CD14-positive monocyte (primary cell): ENCODE data around the gene GGA3. TPM values are rescaled to one million over a fixed set of nuclear protein-coding genes. Genes with fewer than 3 reads are reported as not detected.
A peak's percentile ranks its signal among the peaks of the same experiment; 100 is the strongest.

Source experiments
- DNase-seq, 3 donors: peaks; one replicate each; pipeline ENCODE4 v3.0.0-alpha.2; 2011 to 2022
- H2AFZ ChIP-seq: 2 replicates; pipeline ENCODE4 v1.6.0; 2012; ENCODE audit warnings: mild to moderate bottlenecking, low read depth, low read length, inconsistent platforms; ENCODE audit not compliant: insufficient read depth, poor library complexity, severe bottlenecking
- H3K27ac ChIP-seq, 2 donors: 1 replicate in 1 of 2; 2 replicates in 1 of 2; pipeline ENCODE4 v1.5.1; 2012 to 2013; ENCODE audit warnings: low read length in 2 of 2, control low read depth in 1 of 2, inconsistent platforms in 1 of 2, low read depth in 1 of 2, mild to moderate bottlenecking in 1 of 2
- H3K27me3 ChIP-seq, 2 donors: one replicate each; pipeline versions ENCODE4 v1.6.0 to v1.6.1; 2011 to 2013; ENCODE audit warnings: low read length in 2 of 2; ENCODE audit not compliant: control insufficient read depth in 2 of 2, insufficient read depth in 2 of 2
- H3K36me3 ChIP-seq, 2 donors: replicated peaks in 1 of 2; 1 replicate in 1 of 2; 2 replicates in 1 of 2; pipeline versions ENCODE4 v1.5.1 to v1.6.1; 2012 to 2013; ENCODE audit warnings: low read length in 2 of 2, control low read depth in 1 of 2, inconsistent platforms in 1 of 2, mild to moderate bottlenecking in 1 of 2; ENCODE audit not compliant: insufficient read depth in 2 of 2, control insufficient read depth in 1 of 2
- H3K4me1 ChIP-seq, 2 donors: 1 replicate in 1 of 2; 2 replicates in 1 of 2; pipeline versions ENCODE4 v1.5.1 to v1.6.1; 2012 to 2013; ENCODE audit warnings: low read length in 2 of 2, control low read depth in 1 of 2, inconsistent platforms in 1 of 2, mild to moderate bottlenecking in 1 of 2, moderate library complexity in 1 of 2; ENCODE audit not compliant: insufficient read depth in 2 of 2, control insufficient read depth in 1 of 2
- H3K4me2 ChIP-seq: replicated peaks from 2 replicates; pipeline ENCODE3; 2012; ENCODE audit warnings: low read length, moderate library complexity, mild to moderate bottlenecking; ENCODE audit not compliant: poor library complexity, severe bottlenecking; ENCODE audit errors: extremely low read depth
- H3K4me3 ChIP-seq, 3 experiments: fragments of 200-600 bp in 1 of 3; sonication (generic) in 1 of 3; replicated peaks in 1 of 3; 1 replicate in 2 of 3; 2 replicates in 1 of 3; pipeline ENCODE4 v1.5.1; 2011 to 2013; ENCODE audit warnings: low read length in 3 of 3, mild to moderate bottlenecking in 3 of 3, control low read depth in 2 of 3, low read depth in 2 of 3, inconsistent platforms in 1 of 3, moderate library complexity in 1 of 3
- H3K79me2 ChIP-seq: 2 replicates; pipeline ENCODE4 v1.6.0; 2012; ENCODE audit warnings: mild to moderate bottlenecking, control low read depth, inconsistent platforms, low read length, moderate library complexity; ENCODE audit not compliant: insufficient read depth
- H3K9ac ChIP-seq: 2 replicates; pipeline ENCODE4 v1.6.0; 2017; ENCODE audit warnings: low read length, mild to moderate bottlenecking; ENCODE audit not compliant: insufficient read depth, poor library complexity, severe bottlenecking
- H3K9me3 ChIP-seq, 2 donors: replicated peaks in 1 of 2; 1 replicate in 1 of 2; 2 replicates in 1 of 2; pipeline versions ENCODE4 v1.5.1 to v1.6.1; 2012 to 2013; ENCODE audit warnings: low read length in 2 of 2, control low read depth in 1 of 2; ENCODE audit not compliant: control insufficient read depth in 1 of 2, insufficient read depth in 1 of 2
- H4K20me1 ChIP-seq: 2 replicates; pipeline ENCODE4 v1.6.0; 2012; ENCODE audit warnings: mild to moderate bottlenecking, low read length, control low read depth, moderate library complexity; ENCODE audit not compliant: insufficient read depth
- H3K27ac Mint-ChIP-seq, 7 donors: one replicate each; pipeline ENCODE4 v1.8.0; 2020; ENCODE audit warnings: mild to moderate bottlenecking in 7 of 7, mixed read lengths in 7 of 7, moderate library complexity in 6 of 7, inconsistent platforms in 2 of 7
- H3K27me3 Mint-ChIP-seq, 3 donors: one replicate each; pipeline ENCODE4 v1.8.0; 2021 to 2022; ENCODE audit warnings: low read depth in 3 of 3, mild to moderate bottlenecking in 3 of 3, mixed read lengths in 3 of 3, moderate library complexity in 3 of 3, inconsistent platforms in 1 of 3
- H3K36me3 Mint-ChIP-seq, 2 donors: one replicate each; pipeline ENCODE4 v1.8.0; 2020; ENCODE audit warnings: mixed read lengths in 2 of 2, inconsistent platforms in 1 of 2, mild to moderate bottlenecking in 1 of 2
- H3K4me1 Mint-ChIP-seq: one replicate; pipeline ENCODE4 v1.8.0; 2020; ENCODE audit warnings: mild to moderate bottlenecking, mixed read lengths
- H3K4me3 Mint-ChIP-seq, 2 donors: one replicate each; pipeline ENCODE4 v1.8.0; 2020; ENCODE audit warnings: mild to moderate bottlenecking in 2 of 2, mixed read lengths in 2 of 2, moderate library complexity in 1 of 2
- H3K9me3 Mint-ChIP-seq, 7 donors: one replicate each; pipeline ENCODE4 v1.8.0; 2020 to 2022; ENCODE audit warnings: mixed read lengths in 7 of 7, mild to moderate bottlenecking in 6 of 7, moderate library complexity in 6 of 7, inconsistent platforms in 2 of 7
- CTCF ChIP-seq: fragments of 200-600 bp; IDR thresholded peaks from one replicate; pipeline ENCODE4 v1.8.0; 2022; ENCODE audit warnings: antibody characterized with exemption, mild to moderate bottlenecking
- WGBS: methylation state at CpG from one replicate; pipeline ENCODE4 v1.1.5; 2013; ENCODE audit warnings: missing lambda C conversion rate; ENCODE audit not compliant: insufficient coverage; 5-methylcytosine and 5-hydroxymethylcytosine counted together
- intact Hi-C, 2 donors: fragments of 100-400 bp; cut with micrococcal nuclease; formaldehyde crosslinking; loops; one replicate each; pipeline versions ENCODE4 v1.15.0 to v1.15.1; 2023
- polyA plus RNA-seq, 3 donors: library from polyadenylated mRNA; depleted of rRNA in 1 of 3; unstranded in 2 of 3; stranded (reverse) in 1 of 3; fragments of 300-500 nt in 2 of 3; fragments of >200 nt in 1 of 3; fragmentation: Illumina TruSeq in 2 of 3; gene quantifications; 1 replicate in 2 of 3; 2 replicates in 1 of 3; pipeline ENCODE4 v1.2.3, GENCODE V29; 2012 to 2021

Gene GGA3
- polyA plus RNA-seq, 3 donors = 4.3 to 162 (median 15.7) TPM

- H3K79me2 ChIP-seq = peaks cover 52% of the 10 kb centered on the region
- H3K36me3 Mint-ChIP-seq = peaks cover 24 to 26% of the 10 kb centered on the region in 2 donors
- peak overlapping the region; percentile 86 for H3K9ac ChIP-seq
- intact Hi-C loops = loop anchor here in 1 of 2 donors (2.0 to 10.0 kb wide), 3 partner anchors 55 to 151 kb away; partner anchors contain the start of genes GGA3 and MRPS7
- H3K4me3 ChIP-seq = peak overlapping the region; percentile 59 to 93 (median 77)
- peaks cover 22 to 23% of the 10 kb centered on the region in 2 donors for H3K36me3 ChIP-seq
- H3K9me3 ChIP-seq = no peaks in the 10 kb centered on the region
- H3K4me3 Mint-ChIP-seq = peak overlapping the region; percentile 91 to 96
- no peaks in the 10 kb centered on the region for H4K20me1 ChIP-seq
- H3K27me3 ChIP-seq = no peaks in the 10 kb centered on the region
- H3K4me1 ChIP-seq = peaks cover 19 to 25% of the 10 kb centered on the region in 2 donors
- no peaks in the 10 kb centered on the region for H3K9me3 Mint-ChIP-seq
- H3K27me3 Mint-ChIP-seq = no peaks in the 10 kb centered on the region
- peaks cover 21% of the 10 kb centered on the region for H3K4me1 Mint-ChIP-seq
- peak overlapping the region; percentile 88 for H3K4me2 ChIP-seq
- under 1% methylated on average over 19 of the region's 22 CpGs for WGBS
- H3K27ac Mint-ChIP-seq = peak overlapping the region; percentile 94 to 99 (median 99)
- peak overlapping the region; percentile 92 to 93 for H3K27ac ChIP-seq
- TF ChIP-seq CTCF = no peak
- peak overlapping the region; percentile 98 for H2AFZ ChIP-seq
- DNase-seq = no peak
Observed at GRCh38 chr17:75205793-75206163, 55.6 kb downstream of the GGA3 start.

GRCh38 chr17:75205037-75205792 is 56.2 kb downstream of the GGA3 start, which contains the start of gene NUP85:
Gene NUP85, plus strand, starts transcription at chr17:75205679. Its CDS starts 83 bp downstream, at chr17:75205762.
- Histone ChIP-seq H3K9me3 (no peaks in the 10 kb centered on the region), H3K36me3 (peaks cover 17 to 18% of the 10 kb centered on the region in 2 donors), H3K9ac (peak within 1 kb of the TSS; percentile 86), H3K4me1 (peaks cover 19 to 25% of the 10 kb centered on the region in 2 donors), H3K4me2 (peak within 1 kb of the TSS; percentile 88), H3K79me2 (peaks cover 52% of the 10 kb centered on the region), H3K27me3 (no peaks in the 10 kb centered on the region), H3K27ac (peak within 1 kb of the TSS; percentile 92 to 93), H4K20me1 (no peaks in the 10 kb centered on the region), H3K4me3 (peak within 1 kb of the TSS; percentile 59 to 93 (median 77)), H2AFZ (peak within 1 kb of the TSS; percentile 98)
- peak; percentile 82 to 83 (median 82) for DNase-seq
- no peak for TF ChIP-seq CTCF
- peak within 1 kb of the TSS; percentile 94 to 99 (median 99) for H3K27ac Mint-ChIP-seq
- no peaks in the 10 kb centered on the region for H3K9me3 Mint-ChIP-seq
- intact Hi-C loops = loop anchor here in 1 of 2 donors (2.0 to 10.0 kb wide), 3 partner anchors 56 to 150 kb away; partner anchors contain the start of genes GGA3 and MRPS7
- peak within 1 kb of the TSS; percentile 91 to 96 for H3K4me3 Mint-ChIP-seq
- peaks cover 21% of the 10 kb centered on the region for H3K4me1 Mint-ChIP-seq
- no peaks in the 10 kb centered on the region for H3K27me3 Mint-ChIP-seq
- peaks cover 18 to 20% of the 10 kb centered on the region in 2 donors for H3K36me3 Mint-ChIP-seq
- 0% methylated on average over 51 of the region's 57 CpGs for WGBS
